ENCODE measurements around the gene TPO. TPM values are rescaled to one million over a fixed set of nuclear protein-coding genes. Genes with fewer than 3 reads are reported as not detected.

The TPO gene
- total RNA-seq, 1 experiment from 2014 or later, result not detected

DNA sequence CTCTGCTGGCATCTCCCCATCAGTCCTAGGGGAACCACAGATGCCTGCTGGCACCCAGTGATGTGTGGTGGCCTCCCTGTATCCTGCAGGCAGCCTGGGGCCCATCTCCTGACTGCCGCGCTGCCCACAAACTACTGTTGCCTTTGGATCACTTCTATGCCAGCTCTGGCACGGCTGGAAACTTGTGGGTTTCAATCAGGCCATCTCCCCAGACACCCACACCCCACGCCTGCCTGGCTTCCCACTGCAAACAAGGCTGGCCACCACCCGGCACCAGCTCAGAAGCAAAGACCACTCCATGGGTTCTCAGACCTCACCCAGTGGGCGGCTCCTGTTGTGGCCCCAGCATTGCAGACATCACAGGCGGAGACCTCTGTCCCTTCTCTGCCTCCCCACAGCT is 15.1 kb upstream of the TPO start:
- ChIA-PET CTCF (no interaction called here), POLR2A (no interaction called here)
- H3K27ac Mint-ChIP-seq, result no peak overlapping the region
- ATAC-seq (no peak), DNase-seq (ENCODE audit: low spot score) (no peak)
- peaks cover 13% of the 10 kb centered on the region for H3K9me3 Mint-ChIP-seq
- TF ChIP-seq NR3C1 (CRISPR knock-in tag; conservative IDR thresholded peaks at IDR 0.05; ENCODE audit: low read depth) (no peak), CREM (CRISPR knock-in tag; IDR thresholded peaks at IDR 0.05) (no peak), JAZF1 (CRISPR knock-in tag; IDR thresholded peaks at IDR 0.05) (no peak), GTF2I (CRISPR knock-in tag; conservative IDR thresholded peaks at IDR 0.05) (no peak), NFATC4 (CRISPR knock-in tag; IDR thresholded peaks at IDR 0.05) (no peak), SP1 (CRISPR knock-in tag; conservative IDR thresholded peaks at IDR 0.05) (no peak), NR1H2 (CRISPR knock-in tag; IDR thresholded peaks at IDR 0.05) (no peak), SOX15 (CRISPR knock-in tag; IDR thresholded peaks at IDR 0.05) (no peak), TCF7 (CRISPR knock-in tag; IDR thresholded peaks at IDR 0.05; ENCODE audit: low read depth) (no peak)
- TF ChIP-seq, protein P1, sequence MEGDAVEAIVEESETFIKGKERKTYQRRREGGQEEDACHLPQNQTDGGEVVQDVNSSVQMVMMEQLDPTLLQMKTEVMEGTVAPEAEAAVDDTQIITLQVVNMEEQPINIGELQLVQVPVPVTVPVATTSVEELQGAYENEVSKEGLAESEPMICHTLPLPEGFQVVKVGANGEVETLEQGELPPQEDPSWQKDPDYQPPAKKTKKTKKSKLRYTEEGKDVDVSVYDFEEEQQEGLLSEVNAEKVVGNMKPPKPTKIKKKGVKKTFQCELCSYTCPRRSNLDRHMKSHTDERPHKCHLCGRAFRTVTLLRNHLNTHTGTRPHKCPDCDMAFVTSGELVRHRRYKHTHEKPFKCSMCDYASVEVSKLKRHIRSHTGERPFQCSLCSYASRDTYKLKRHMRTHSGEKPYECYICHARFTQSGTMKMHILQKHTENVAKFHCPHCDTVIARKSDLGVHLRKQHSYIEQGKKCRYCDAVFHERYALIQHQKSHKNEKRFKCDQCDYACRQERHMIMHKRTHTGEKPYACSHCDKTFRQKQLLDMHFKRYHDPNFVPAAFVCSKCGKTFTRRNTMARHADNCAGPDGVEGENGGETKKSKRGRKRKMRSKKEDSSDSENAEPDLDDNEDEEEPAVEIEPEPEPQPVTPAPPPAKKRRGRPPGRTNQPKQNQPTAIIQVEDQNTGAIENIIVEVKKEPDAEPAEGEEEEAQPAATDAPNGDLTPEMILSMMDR (IDR thresholded peaks at IDR 0.05), result no peak
- TF ChIP-seq, protein P2, sequence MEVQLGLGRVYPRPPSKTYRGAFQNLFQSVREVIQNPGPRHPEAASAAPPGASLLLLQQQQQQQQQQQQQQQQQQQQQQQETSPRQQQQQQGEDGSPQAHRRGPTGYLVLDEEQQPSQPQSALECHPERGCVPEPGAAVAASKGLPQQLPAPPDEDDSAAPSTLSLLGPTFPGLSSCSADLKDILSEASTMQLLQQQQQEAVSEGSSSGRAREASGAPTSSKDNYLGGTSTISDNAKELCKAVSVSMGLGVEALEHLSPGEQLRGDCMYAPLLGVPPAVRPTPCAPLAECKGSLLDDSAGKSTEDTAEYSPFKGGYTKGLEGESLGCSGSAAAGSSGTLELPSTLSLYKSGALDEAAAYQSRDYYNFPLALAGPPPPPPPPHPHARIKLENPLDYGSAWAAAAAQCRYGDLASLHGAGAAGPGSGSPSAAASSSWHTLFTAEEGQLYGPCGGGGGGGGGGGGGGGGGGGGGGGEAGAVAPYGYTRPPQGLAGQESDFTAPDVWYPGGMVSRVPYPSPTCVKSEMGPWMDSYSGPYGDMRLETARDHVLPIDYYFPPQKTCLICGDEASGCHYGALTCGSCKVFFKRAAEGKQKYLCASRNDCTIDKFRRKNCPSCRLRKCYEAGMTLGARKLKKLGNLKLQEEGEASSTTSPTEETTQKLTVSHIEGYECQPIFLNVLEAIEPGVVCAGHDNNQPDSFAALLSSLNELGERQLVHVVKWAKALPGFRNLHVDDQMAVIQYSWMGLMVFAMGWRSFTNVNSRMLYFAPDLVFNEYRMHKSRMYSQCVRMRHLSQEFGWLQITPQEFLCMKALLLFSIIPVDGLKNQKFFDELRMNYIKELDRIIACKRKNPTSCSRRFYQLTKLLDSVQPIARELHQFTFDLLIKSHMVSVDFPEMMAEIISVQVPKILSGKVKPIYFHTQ (CRISPR knock-in tag; IDR thresholded peaks at IDR 0.05), result no peak
- H3K4me1 Mint-ChIP-seq, result 0 out of 2 replicates have a peak, but pooled peaks cover 10% of the 10 kb centered on the region
- H3K4me3 Mint-ChIP-seq, result no peak overlapping the region
- no peaks in the 10 kb centered on the region for H3K36me3 Mint-ChIP-seq
- H3K27me3 Mint-ChIP-seq (ENCODE audit: low read depth), result peaks cover 24% of the 10 kb centered on the region

DNA sequence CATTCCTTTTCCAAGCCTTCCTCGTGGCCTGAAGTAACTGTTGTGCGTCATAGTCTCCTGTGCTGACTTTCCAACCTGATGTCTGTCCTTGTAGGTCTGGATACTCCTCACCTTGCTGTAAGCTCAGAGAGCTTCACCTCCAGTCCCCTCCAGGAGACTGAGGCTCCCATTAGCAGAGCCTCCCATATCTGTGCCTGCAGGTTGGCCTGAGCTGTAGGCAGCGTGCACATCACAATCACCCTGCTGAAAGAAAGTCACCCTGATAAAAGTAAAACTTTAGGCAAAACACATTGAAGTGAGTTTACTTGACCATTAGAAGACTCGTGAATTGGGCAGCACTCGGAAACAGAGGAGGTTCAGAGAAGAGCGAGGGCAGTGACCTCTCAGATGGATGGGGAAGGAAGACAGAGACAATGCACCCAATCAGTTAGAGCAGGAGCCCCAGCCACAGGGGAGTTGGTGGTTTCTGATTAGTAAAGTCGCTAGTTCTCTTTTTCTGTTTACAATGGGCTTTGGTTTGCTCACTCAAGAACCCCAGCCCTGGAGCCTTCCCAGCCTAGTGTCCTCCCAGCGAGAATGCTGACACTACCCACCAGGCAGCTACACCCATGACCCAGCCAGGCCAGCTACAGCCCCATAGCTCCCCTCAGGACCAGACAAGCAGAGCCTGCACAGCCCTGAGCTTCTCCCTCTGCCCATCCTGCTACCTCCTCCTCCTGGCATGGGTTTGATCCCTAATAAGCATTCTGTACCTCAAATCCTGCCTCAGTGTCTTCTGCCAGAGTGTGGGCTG is 12.1 kb upstream of the TPO start:
- H3K4me1 Mint-ChIP-seq, result no peaks in the 10 kb centered on the region
- peaks cover 9% of the 10 kb centered on the region; the same call in 1 of the 2 replicates for H3K27me3 Mint-ChIP-seq (ENCODE audit: low read depth)
- no peak for DNase-seq (ENCODE audit: low spot score)
- no peak for ATAC-seq
- CTCF ChIA-PET, result no interaction called here
- no peaks in the 10 kb centered on the region for H3K36me3 Mint-ChIP-seq
- H3K4me3 Mint-ChIP-seq, result no peak overlapping the region
- H3K9me3 Mint-ChIP-seq, result peaks cover 9% of the 10 kb centered on the region; the same call in 1 of the 2 replicates
- POLR2A ChIA-PET, result interaction anchor here (0.6 to 0.7 kb wide), 2 partner anchors 227 to 718 kb away, joined by 3 to 6 read pairs; no protein-coding TSS in a partner anchor
- TF ChIP-seq JUN (CRISPR knock-in tag; IDR thresholded peaks at IDR 0.05) (no peak), RORB (CRISPR knock-in tag; IDR thresholded peaks at IDR 0.05) (no peak), PRRX2 (CRISPR knock-in tag; IDR thresholded peaks at IDR 0.05) (no peak)
- TF ChIP-seq, protein P3, sequence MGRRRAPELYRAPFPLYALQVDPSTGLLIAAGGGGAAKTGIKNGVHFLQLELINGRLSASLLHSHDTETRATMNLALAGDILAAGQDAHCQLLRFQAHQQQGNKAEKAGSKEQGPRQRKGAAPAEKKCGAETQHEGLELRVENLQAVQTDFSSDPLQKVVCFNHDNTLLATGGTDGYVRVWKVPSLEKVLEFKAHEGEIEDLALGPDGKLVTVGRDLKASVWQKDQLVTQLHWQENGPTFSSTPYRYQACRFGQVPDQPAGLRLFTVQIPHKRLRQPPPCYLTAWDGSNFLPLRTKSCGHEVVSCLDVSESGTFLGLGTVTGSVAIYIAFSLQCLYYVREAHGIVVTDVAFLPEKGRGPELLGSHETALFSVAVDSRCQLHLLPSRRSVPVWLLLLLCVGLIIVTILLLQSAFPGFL (CRISPR knock-in tag; IDR thresholded peaks at IDR 0.05; ENCODE audit: borderline replicate concordance), result no peak
- TF ChIP-seq, protein P4, sequence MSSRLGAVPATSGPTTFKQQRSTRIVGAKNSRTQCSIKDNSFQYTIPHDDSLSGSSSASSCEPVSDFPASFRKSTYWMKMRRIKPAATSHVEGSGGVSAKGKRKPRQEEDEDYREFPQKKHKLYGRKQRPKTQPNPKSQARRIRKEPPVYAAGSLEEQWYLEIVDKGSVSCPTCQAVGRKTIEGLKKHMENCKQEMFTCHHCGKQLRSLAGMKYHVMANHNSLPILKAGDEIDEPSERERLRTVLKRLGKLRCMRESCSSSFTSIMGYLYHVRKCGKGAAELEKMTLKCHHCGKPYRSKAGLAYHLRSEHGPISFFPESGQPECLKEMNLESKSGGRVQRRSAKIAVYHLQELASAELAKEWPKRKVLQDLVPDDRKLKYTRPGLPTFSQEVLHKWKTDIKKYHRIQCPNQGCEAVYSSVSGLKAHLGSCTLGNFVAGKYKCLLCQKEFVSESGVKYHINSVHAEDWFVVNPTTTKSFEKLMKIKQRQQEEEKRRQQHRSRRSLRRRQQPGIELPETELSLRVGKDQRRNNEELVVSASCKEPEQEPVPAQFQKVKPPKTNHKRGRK (CRISPR knock-in tag; IDR thresholded peaks at IDR 0.05; ENCODE audit: borderline replicate concordance), result no peak
- H3K27ac Mint-ChIP-seq, result no peak overlapping the region
